Fibroblast of skin of right biceps (primary cell): ENCODE results near the gene TBC1D8.

Experiments
- DNase-seq: peaks from one replicate; pipeline ENCODE4 v3.0.0-alpha.2; 2013

TBC1D8 gene

DNA sequence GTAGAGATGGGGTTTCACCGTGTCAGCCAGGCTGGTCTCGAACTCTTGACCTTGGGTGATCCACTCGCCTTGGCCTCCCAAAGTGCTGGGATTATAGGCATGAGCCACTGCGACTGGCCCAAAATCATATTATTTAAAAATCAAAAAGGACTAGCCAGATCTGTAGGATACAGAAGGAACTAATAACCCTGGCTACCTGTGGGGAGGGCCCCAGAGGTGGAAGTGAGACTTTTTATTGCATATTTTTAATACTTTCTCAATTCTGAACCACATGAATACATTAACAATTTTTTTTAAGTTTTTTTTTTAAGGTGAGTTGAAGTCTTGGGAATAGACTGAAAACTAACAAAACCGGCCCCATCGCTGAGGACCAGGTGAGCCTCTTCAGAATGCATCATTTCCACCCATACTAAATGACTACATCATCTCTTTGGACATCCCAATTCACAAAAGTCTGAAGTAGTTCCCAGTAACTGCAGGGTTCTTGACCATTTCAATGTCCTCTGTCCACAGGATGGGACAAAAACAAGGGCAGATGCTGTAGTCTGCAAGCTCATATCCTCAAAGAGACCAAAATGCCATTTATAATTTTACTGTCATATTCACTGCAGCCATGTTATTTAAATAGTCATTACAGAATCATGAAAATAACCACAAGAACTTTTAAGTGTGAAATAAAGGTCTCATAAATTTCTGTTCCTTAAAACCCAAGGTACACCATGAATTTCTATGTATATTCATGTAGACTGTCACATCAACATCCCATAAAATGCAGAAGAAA lies 127.7 kb downstream of the TBC1D8 start:
- no peak for DNase-seq

GRCh38 chr2:101022221-101022620 lies 129.0 kb downstream of the TBC1D8 start:
- no peak for DNase-seq

DNA sequence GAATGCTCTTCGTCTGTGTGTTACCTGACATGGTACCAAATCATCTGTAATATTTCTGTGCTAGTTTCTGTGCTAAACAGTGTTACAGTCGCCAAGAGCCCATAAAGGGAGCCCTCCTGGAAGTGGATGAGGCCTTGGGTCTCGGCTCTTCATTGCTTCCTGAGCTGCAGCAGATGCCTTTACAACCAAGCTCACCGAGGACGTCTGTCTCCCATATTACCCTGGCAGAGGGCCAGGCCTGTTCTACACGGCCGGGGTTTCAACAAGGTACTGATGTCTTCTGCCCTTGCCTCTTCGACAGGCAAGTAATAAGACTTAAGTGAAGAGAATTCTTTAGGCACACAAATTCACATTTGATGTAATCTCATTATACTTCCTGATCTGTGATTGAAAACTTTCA lies 132.2 kb downstream of the TBC1D8 start:
- DNase-seq: no peak

- no peak for DNase-seq
These were observed 133.8 kb downstream of the TBC1D8 start for GRCh38 chr2:101017371-101017770.

DNA sequence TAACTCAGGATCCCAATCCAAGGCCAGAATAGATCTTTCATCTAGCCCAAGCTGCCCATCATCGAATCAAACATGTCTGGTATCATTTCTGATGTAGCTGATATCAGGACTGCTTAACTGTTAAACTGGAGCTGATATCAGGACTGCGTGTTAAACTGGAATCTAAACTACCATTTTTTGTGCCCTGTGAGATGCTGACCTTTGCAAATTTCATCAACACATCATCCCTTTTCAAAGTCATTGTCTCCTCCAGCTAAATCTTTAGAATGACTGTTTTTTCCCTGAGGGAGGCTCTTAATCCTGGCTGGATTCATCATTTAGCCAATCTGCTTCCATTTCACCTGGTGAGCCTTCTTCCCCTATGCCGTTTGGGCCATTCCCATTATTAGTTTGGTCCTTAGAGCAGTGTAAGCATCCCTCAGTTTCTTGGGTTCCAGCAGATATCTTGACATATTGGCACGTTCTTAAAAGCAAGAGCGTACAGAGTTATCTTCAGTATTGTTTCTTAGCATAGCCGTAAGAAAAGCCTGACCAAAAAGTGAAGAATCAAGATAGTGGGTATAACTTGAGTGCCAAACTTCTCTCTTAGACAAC lies 136.8 kb downstream of the TBC1D8 start:
- DNase-seq: no peak

DNA sequence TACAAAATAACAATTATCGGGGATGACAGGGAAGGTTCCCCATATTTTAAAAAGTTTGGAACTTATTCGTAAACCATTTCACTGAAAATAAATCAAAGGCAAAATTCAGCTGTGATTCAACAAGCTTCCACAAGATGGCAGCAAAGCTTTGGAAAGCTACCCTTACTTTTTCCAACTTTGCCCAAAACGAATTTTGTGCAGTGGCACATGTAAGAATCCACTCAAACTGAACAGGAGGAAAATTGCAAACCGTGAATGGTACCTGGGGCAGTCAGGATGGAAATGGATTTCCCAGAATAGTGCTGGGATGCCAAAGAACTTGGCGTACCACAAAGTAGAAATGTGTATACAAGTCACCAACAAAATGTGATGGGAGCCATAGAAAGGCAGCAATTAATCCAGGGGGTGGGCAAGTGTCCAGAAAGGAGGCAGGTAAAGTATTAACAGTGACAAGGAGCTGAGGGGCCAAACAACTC lies 138.4 kb downstream of the TBC1D8 start:
- DNase-seq: peak; percentile 46

DNA sequence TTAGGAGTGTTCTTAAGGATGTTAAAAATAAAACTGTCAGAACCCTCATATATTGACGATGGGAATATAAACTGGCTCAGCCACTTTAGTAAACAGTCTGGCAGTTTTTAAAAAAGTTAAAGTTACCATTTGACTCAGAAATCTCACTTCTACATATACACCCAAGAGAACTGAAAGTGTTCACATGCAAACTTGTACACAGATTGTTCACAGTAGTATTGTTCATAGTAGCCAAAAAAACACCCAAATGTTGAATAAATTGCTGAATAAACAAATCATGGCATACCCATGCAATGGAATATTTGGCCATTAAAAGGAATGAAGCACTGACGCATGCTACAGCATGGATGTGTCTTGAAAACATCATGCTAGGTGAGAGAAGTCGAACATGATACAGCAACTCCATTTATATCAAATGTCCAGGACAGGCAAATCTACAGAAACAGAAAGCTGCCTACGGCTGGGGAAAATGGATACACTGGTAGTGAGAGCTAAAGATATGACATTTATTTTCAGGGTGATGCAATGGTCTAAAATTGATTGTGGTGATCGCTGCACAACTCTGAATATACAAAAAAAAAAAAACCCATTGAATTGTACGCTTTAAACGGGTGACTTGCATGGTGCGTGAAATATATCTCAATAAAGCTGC lies 139.0 kb downstream of the TBC1D8 start:
- DNase-seq: no peak

- DNase-seq: no peak
These were observed 140.0 kb downstream of the TBC1D8 start for GRCh38 chr2:101011152-101011551.

DNA sequence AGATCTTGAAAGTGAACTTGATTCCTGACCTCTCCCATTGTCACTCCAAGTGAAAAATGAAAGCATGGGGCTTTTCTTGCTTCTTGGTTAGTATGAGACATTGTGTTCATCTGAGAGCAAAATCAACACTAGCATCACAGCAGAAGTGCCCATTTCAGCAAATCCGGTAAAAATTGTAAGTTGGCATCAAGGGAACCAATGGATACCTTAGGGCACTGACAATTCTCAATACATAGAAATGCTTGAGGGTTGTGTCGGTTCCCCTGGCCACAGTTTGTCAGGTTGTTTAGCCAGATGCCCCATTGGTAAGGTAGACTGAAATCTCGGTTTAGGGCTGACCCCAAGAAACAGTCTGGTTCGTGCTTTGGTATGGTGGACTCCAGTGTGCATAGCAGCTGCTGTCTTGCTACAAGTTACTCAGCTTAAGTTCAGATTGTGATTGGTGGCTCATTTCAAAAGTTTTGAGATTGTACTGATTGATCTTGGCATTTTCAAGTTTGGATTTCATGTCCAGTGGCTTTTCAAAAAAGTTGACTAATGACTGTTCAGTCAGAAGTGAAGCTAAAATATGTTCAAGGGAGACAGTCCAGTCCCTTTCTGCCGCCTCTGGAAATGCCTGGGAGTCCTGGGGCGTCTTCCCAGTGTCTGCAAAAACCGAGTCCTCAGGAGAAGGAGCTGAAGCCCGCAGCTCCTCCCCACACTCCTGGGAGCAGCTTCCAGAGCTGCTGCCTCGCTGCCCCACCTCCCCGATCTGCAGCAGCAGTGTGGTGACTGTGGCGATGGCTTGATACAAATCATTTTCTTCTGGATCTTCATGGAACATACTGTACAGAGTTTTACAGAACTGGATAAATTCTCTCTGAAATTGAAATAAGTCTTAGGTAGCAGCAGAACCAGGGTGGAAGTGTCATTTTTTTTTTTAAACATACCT lies 143.5 kb downstream of the TBC1D8 start:
- no peak for DNase-seq

DNA sequence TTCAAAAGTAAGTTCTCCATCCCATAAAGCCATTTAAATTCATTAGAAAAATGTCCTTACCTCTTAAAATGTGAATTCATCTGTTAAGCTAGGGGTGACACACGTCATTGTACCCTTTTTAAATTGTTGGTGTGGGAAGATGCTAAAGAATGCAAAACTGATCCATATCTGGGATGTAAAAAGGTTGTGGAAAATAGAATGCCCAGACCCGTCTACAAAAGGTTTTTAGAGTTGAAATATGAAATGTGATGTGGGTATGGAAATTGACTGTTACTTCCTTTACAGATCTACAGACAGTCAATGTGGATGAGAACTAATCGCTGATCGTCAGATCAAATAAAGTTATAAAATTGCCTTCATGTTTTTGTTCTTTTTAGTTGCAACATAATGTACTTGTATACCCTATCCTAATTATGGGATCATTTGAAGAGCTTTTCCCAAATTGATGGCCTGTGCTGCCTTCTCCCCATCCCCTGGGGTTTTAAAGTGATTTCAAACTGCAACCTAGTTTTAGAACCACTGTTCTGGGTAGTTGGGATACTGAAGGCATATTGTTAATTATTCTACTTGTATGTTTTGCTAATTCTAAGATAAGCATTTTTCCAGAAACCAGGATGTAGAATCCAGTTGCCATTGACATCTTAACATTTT lies 145.0 kb downstream of the TBC1D8 start:
- DNase-seq: no peak

DNA sequence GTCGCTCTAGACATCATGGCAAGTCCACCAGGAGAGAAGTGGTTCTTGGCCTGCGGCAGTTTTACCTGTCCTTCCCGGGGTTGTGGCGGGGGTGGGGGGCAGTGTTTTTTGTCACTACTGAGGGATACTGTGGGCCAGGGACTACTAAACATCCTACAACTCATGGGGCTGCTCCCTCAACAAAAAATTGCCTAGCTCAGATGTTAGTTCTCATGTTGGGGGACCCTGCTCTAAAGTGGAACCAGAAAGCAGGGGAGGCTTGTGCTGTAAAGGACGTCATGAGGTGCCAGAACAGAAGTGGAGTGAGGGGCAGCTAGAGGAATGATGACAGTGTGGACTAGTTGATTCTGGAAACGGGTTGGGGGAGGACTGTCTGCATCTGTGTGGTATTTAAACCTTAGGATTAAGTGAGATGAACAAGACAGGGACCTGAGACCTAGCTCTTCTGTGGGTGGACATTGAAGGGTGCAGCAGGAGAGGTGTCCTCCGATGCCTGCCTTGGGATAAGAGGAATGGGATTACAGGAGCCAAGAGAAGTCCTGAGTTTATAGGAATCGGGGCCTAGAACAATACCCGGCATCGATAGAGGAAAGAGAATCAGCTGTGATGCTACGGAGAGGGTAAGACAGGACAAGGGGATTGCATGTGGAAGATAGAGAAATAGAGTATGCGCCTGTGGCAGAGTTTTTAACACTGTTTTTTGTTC lies 146.4 kb downstream of the TBC1D8 start:
- no peak for DNase-seq

- DNase-seq: no peak
These were observed 147.9 kb downstream of the TBC1D8 start for GRCh38 chr2:101003278-101003775.

GRCh38 chr2:101002562-101003277 lies 148.5 kb downstream of the TBC1D8 start:
- peak; percentile 20 for DNase-seq

- DNase-seq: peak; percentile 98
These were observed 149.3 kb downstream of the TBC1D8 start, which contains the start of gene RPL31 for GRCh38 chr2:101001691-101002561. Gene RPL31 (plus strand): TSS chr2:101002289. CDS start chr2:101002702, 413 bp downstream.

DNA sequence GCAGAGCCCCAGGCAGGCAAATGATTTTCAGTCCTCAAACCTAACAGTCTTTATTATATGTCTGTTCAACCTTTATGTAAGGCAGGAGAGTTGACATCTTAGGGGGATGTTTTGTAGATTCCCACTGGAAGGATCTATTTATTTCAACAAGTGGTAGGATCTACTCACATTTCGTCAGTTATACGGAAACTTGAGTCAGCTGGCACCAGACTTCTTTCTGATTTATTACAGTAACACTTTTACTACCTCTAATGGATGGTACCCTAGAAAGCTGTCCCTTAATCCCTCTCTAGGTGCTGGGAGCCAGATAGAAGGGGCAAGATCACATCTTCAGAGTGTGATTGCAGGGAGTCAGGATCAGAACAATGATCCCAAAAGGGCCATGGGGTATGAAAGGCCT lies 151.2 kb downstream of the TBC1D8 start:
- DNase-seq: no peak

- no peak for DNase-seq
These were observed 153.0 kb downstream of the TBC1D8 start for GRCh38 chr2:100998235-100998573.

DNA sequence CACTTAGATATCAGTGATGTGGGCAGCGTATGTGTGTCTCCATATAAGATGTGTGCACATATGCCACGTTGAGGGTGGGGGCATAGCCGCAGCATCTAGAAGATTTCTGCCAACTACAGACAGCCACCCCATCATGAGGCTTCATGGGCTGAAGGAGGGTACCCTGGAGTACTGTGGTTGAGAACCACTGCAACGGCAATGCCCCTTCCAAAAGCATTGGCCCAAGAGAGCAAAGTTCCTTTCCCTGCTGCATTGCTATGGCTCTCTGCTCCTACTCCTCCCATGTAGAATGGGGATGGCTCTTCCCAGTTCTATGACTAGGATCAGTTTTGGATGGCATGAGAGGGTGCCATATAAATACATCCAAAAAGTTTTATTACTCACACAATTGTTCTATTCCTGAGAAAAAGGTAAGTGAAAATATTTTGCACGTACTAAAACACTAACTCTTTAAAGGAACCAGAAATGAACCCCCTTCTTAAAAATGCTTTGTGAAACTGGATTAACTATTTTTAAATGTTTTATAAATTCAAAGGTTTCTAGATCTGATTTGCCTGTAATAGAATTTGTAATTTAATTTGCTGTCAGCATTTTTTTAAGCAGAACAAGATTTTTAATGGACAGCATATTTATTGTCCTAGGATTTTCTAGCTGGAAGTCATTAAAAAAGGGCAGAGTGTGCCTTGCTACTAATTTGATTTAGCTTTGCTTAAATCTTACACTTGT lies 153.5 kb downstream of the TBC1D8 start:
- DNase-seq: no peak

DNA sequence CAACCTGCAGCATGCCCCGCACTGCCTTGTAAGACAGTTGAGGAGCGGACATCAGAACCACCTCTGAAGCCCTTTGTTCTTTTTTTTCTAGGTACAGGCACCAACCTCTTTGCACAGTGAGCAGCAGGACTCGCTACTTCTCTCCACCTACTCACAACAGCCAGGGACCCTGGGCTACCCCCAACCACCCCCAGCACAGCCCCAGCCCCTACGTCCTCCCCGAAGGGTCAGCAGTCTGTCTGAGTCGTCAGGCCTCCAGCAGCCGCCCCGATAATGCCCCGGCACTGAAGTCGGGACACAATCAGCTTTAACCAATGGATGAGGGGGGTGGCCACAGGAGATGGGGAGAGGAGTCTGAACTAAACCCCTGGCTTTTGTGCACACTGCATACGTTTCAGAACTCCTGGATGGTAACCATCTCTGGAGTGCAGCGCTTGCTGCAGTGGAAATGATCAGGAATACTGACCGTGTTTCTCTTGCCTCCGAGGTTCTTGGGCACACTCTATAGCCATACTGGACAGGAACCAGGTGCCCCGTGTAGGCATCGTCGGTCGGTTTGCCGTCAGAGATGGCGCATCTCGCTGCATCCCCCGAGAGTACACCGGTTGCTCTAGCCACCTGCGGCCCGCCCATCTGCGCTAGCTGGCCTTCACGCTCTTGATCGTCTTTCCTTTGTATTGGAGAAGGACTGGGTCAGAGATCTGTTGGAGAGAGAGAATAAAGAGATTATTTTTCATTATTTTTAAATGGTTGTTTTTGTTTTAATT lies 155.7 kb downstream of the TBC1D8 start:
- no peak for DNase-seq
